ENCODE results near the gene C2orf78.
"Not testable (repeated sequence)": the region's sequence is repeated elsewhere in the genome, so short reads cannot be mapped to it uniquely, and the experiment has no call there.

The C2orf78 gene

GRCh38 chr2:73764945-73765344 is 19.0 kb upstream of the C2orf78 start:
- TF ChIP-seq POLR2A (IDR thresholded peaks at IDR 0.05; ENCODE audit: low read depth, low read length) = no peak
- DNase-seq (ENCODE audit: insufficient read length, low spot score) = no peak
- FAIRE-seq = no peak

GRCh38 chr2:73766349-73766748 is 17.6 kb upstream of the C2orf78 start:
- TF ChIP-seq POLR2A (IDR thresholded peaks at IDR 0.05; ENCODE audit: low read depth, low read length) = no peak
- FAIRE-seq = peak; percentile 36
- no peak for DNase-seq (ENCODE audit: insufficient read length, low spot score)

DNA sequence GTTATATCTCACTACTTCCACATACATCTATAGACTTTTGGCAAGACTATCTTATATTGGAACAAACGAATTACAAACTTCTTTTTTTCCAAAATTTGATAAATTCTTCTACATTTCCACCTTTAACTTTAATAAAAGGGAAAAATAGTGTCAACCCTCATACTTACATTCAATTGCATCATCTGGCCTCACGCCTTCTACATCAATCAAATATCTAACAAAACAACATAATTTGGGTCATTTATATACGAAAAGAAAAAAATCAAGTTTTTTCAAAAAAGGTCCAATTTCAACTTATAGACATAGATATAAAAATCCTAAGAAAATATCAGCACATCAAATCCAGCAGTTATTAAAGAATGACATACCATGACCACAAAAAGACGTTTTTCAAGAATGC is 17.0 kb upstream of the C2orf78 start:
- TF ChIP-seq POLR2A (IDR thresholded peaks at IDR 0.05; ENCODE audit: low read depth, low read length) = no peak
- FAIRE-seq (no peak), DNase-seq (ENCODE audit: insufficient read length, low spot score) (no peak)

DNA sequence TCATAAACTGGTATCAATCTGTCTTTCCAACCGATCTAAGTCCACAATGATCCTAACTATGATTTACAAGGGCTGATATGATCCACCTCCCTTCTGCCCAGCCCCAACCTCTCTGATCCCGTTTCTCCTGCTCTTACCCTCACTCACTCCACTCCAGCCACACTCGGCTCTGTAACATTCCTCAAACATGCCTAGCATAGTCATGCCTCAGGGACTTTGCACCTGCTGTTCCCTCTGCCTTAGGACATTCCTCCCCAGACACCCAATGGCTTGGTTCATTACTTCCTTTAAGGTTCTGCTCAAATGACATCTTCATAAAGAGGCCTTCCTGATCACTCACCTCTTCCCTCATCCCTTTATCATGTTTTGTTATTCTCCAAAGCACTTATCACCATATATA is 13.3 kb upstream of the C2orf78 start:
- no peak for TF ChIP-seq POLR2A (IDR thresholded peaks at IDR 0.05; ENCODE audit: low read depth, low read length)
- no peak for FAIRE-seq
- DNase-seq (ENCODE audit: insufficient read length, low spot score) = no peak

DNA sequence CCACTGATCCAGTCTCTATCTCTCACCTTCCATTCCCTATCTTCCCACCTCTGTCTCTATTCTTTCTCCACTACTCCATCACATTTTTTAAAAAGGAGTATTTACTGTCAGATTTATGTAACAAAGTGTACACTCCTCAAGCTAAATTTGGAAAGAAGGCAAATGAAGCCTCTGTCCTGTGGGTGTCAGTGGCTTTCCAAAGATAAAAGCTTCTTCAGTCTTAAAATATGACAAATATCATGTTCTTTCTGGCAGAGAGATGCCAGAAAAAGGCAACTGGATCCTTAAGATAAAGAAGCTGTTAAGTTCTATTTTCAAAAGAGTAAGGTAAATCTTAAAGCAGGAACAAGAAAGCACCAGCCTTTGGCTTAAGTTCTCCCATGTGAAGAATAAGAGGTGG is 11.2 kb upstream of the C2orf78 start:
- no peak for DNase-seq (ENCODE audit: insufficient read length, low spot score)
- no peak for FAIRE-seq

DNA sequence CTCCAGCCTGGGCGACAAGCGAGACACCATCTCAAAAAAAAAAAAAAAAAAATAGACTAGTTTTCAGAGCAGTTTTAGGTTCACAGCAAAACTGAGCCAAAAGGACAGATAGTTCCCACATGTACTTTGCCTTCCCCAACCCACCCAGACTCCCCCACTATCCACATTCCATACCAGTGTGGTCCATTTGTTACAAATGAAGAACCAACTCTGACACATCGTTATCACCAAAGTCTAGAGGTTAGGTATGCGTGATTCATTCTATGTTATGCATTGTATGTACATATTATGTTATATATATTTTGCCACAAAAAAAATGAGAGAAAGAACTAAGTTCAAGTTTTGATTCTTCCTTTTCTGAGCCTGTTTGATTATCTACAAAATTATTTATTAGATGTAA is 7.6 kb upstream of the C2orf78 start:
- TF ChIP-seq POLR2A (IDR thresholded peaks at IDR 0.05; ENCODE audit: low read depth, low read length) = no peak
- DNase-seq (ENCODE audit: insufficient read length, low spot score) (no peak), FAIRE-seq (no peak)

More for the DNA sequence above, 11.2 kb upstream of the C2orf78 start:
- TF ChIP-seq POLR2A (IDR thresholded peaks at IDR 0.05; ENCODE audit: low read depth, low read length) = no peak

- DNase-seq (ENCODE audit: insufficient read length, low spot score) (no peak), FAIRE-seq (no peak)
- TF ChIP-seq POLR2A (IDR thresholded peaks at IDR 0.05; ENCODE audit: low read depth, low read length) = no peak
Observed at GRCh38 chr2:73776869-73777519, 7.0 kb upstream of the C2orf78 start.

DNA sequence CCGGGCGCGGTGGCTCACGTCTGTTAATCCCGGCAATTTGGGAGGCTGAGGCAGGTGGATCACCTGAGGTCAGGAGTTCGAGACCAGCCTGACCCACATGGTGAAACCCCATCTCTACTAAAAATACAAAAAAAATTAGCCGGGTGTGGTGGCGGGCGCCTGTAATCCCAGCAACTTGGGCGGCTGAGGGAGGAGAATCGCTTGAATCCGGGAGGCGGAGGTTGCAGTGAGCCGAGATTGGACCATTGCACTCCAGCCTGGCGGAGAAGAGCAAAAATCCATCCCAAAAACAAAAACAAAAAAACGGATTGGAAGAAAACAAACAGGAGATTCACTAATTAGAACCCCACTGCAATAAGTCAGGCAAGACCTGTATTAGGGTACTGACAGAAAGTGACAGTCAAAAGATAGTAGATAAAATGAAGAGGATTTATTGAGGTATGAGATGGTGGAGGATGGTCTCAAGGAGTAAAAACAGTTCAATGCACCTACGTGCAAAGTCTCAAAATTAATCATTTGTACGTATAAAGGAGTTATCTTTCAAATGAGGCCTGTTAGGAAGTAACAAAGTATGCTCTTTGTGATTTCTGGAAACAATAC is 5.0 kb upstream of the C2orf78 start:
- not testable (repeated sequence) for DNase-seq (ENCODE audit: insufficient read length, low spot score); FAIRE-seq

GRCh38 chr2:73779467-73780236 is 4.3 kb upstream of the C2orf78 start, which contains the start of gene DUSP11:
Gene DUSP11 (minus strand): TSS chr2:73780103. CDS start chr2:73779974, 129 bp downstream.
- peak; percentile 87 for TF ChIP-seq POLR2A (IDR thresholded peaks at IDR 0.05; ENCODE audit: low read depth, low read length)
- peak; percentile 97 for FAIRE-seq
- peak; percentile 77 for DNase-seq (ENCODE audit: insufficient read length, low spot score)

DNA sequence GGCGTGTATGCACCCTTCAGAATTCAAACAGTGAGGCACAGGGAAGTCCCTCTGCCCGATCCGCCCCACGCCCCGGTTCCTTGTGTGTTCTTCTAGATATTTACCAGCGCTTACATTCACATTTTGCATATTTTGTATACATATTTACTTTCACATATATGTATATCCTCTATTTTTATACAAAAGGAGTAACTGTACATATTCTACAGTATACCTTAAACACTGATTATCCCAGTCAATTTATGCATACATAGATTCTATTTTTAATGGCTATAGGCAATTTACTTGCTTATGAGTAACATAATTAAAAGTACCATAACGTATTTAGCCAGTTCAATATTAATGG is 3.8 kb upstream of the C2orf78 start:
- TF ChIP-seq POLR2A (IDR thresholded peaks at IDR 0.05; ENCODE audit: low read depth, low read length) = no peak
- DNase-seq (ENCODE audit: insufficient read length, low spot score) (no peak), FAIRE-seq (no peak)

DNA sequence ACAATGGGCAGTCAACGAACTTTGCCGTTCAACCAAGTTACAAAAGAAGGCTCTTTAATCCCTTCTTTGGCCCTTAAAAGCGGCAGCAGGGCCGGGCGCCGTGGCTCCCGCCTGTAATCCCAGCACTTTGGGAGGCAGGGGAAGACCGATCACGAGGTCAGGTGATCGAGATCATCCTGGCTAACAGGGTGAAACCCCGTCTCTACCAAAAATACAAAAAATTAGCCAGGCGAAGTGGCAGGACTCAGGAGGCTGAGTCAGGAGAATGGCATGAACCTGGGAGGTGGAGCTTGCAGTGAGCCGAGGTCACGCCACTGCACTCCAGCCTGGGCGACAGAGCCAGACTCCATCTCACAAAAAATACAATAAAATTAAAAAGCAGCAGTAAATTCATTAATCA is 581 bp upstream of the C2orf78 start:
- not testable (repeated sequence) for DNase-seq (ENCODE audit: insufficient read length, low spot score); FAIRE-seq

- FAIRE-seq = no peak
- DNase-seq (ENCODE audit: insufficient read length, low spot score) = no peak
- no peak for TF ChIP-seq POLR2A (IDR thresholded peaks at IDR 0.05; ENCODE audit: low read depth, low read length)
Observed at GRCh38 chr2:73811878-73812277, 27.9 kb downstream of the C2orf78 start.

- FAIRE-seq (no peak), DNase-seq (ENCODE audit: insufficient read length, low spot score) (no peak)
- TF ChIP-seq POLR2A (IDR thresholded peaks at IDR 0.05; ENCODE audit: low read depth, low read length) = no peak
Observed at GRCh38 chr2:73812635-73813034, 28.7 kb downstream of the C2orf78 start.

DNA sequence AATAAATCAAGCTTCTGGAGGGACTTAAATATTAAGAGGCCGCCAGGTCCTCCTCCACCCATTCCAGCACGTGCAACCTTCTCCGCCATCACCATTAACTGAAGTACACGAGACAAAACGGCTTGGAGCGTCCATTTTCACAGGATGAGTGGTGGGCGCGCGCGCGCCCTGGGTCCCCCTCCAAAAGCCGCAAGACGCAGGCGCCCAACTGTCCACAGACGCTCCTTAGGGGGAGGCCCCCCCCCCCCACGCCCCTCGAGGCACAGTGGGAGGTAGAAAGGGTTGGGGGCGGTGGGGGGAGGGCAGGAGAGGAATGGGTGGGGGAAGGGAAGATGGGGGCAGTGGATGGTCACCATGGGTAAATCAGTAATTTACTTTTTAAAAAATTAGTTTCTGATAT is 34.3 kb downstream of the C2orf78 start:
- TF ChIP-seq POLR2A (IDR thresholded peaks at IDR 0.05; ENCODE audit: low read depth, low read length) = no peak
- FAIRE-seq (no peak), DNase-seq (ENCODE audit: insufficient read length, low spot score) (no peak)

- FAIRE-seq (no peak), DNase-seq (ENCODE audit: insufficient read length, low spot score) (no peak)
- no peak for TF ChIP-seq POLR2A (IDR thresholded peaks at IDR 0.05; ENCODE audit: low read depth, low read length)
Observed at GRCh38 chr2:73821227-73821626, 37.2 kb downstream of the C2orf78 start.

Measured in H54 (cell line).